RWPE1 (cell line): Measurements from ENCODE around the gene SYNDIG1.

Experiments used
- CTCF ChIA-PET: fragments of 350-600 bp; sonication (Branson Sonifier 250); formaldehyde crosslinking; extraction: SDS; loops from one replicate; lab custom pipeline; 2021; lab: Yijun Ruan, JAX
- POLR2A ChIA-PET: fragments of 400-600 bp; formaldehyde crosslinking; extraction: SDS; loops from one replicate; lab custom pipeline; 2020; ENCODE audit warnings: antibody characterized with exemption; ENCODE audit not compliant: low non-redundant PET; lab: Yijun Ruan, JAX
- DNase-seq: peaks from one replicate; pipeline ENCODE4 v3.0.0; 2012; ENCODE audit warnings: low spot score
- H3K27ac ChIP-seq: fragments of 450-650 bp; 2 replicates; pipeline ENCODE4 v1.5.1; 2017
- TF ChIP-seq, protein P1 (sequence below): fragments of 450-650 bp; conservative IDR thresholded peaks from 2 replicates; pipeline ENCODE4 v1.5.1; 2017; ENCODE audit warnings: low read depth, mild to moderate bottlenecking

The SYNDIG1 gene

DNA sequence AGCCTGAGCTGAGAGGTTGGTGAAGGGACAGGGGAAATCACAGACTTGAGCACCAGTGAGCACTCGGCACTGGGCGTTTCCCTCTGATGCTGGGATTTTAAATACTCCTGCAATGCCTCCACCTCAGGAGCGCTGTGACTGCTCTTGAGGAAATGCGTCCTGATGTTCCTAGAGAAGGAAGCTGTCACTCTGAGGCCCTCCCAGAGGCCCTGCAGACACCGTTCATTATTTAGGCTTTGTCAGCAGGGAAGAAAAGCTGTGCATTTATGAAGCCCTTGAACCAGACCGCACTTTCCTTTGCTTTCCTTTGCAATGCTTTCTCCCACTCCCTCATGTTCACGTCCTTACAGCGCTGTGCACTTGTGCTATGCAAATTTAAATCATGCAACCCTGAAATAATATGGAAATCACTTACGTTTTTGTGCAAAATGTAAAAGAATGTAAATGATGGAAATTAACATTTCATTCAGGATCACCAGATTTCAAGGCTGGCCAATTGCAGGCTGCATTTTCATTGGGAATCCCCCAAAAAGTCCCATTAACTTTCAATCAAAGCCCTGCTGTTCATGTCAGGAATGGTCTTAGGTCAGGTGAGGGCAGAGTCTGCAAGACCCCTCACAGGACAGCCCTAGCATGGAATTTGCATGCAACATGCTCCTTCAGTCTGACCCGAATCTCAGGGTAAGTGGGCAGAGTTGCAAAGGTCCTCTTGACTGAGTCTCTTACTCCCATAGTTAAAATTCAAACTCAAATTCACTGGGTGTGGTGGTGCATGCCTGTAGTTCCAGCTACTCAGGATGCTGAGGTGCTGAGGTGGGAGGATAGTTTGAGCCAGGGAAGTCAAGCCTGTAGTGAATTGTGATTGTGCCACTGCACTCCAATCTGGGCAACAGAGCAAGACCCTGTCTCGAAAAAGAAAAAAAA lies 45.8 kb upstream of the SYNDIG1 start:
- TF ChIP-seq, protein P1, sequence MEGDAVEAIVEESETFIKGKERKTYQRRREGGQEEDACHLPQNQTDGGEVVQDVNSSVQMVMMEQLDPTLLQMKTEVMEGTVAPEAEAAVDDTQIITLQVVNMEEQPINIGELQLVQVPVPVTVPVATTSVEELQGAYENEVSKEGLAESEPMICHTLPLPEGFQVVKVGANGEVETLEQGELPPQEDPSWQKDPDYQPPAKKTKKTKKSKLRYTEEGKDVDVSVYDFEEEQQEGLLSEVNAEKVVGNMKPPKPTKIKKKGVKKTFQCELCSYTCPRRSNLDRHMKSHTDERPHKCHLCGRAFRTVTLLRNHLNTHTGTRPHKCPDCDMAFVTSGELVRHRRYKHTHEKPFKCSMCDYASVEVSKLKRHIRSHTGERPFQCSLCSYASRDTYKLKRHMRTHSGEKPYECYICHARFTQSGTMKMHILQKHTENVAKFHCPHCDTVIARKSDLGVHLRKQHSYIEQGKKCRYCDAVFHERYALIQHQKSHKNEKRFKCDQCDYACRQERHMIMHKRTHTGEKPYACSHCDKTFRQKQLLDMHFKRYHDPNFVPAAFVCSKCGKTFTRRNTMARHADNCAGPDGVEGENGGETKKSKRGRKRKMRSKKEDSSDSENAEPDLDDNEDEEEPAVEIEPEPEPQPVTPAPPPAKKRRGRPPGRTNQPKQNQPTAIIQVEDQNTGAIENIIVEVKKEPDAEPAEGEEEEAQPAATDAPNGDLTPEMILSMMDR, result no peak
- H3K27ac ChIP-seq, result no peak overlapping the region
- CTCF ChIA-PET, result interaction anchor here (0.6 kb wide), 1 partner anchor 172 kb away, joined by 5 read pairs; no protein-coding TSS in a partner anchor
- no peak for DNase-seq
- POLR2A ChIA-PET, result no interaction called here

DNA sequence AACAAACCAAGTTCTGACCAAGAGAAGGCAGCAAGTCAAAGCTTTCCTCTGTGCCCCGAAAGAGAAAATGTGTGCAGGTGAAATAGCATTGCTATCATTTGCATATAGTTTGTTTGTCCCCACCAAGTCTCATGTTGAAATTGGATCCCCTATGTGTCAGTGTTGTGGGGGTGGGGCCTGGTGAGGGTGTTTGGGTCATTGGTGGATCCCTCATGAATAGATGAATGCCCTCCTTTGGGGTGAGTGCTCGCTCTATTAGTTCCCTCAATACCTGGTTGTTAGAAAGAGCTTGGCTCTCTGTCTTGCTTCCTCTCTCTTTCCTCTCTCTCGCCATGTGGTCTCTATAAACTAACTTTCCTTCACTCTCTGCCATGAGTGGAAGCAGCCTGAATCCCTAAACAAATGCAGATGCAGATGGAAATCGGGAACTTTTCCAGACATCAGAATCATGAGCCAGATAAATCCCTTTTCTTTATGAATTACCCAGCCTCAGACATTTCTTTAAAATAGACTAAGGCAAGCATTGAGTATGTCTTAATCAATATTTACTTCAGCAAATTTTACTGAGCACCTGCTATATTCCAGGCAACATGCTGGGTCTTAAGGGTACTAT lies 43.8 kb upstream of the SYNDIG1 start:
- TF ChIP-seq, protein P1, result no peak
- ChIA-PET POLR2A (no interaction called here), CTCF (interaction anchor here (0.6 to 0.7 kb wide), 2 partner anchors 122 to 758 kb away, joined by 3 read pairs; no protein-coding TSS in a partner anchor)

DNA sequence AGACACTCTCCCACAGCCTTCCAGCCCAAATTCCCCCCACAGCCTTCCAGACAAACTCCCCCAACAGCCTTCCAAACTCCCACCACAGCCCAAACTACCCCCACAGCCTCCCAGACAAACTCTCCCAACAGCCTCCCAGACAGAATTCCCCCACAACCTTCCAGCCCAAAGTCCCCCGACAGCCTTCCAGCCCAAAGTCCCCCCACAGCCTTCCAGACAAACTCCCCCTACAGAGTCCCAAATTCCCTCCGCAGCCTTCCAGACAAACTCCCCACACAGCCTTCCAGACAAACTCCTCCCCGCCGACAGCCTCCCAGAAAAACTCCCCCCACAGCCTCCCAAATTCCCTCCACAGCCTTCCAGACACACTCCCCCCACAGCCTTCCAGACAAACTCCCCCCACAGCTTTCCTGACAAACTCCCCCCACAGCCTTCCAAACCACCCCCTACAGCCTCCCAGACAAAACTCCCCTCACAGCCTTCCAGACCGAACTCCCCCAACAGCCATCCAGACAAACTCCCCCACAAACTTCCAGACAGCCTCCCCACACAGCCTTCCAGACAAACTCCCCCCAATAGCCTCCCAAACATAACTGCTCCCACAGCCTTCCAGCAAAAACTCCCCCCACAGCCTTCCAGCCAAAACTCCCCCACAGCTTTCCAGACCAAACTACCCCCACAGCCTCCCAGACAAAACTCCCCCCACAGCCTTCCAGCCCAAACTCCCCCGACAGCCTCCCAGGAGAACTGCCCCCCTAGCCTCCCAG lies 38.0 kb upstream of the SYNDIG1 start:
- POLR2A ChIA-PET, result no interaction called here
- TF ChIP-seq, protein P1, result no peak

More for the DNA sequence above, 43.8 kb upstream of the SYNDIG1 start:
- H3K27ac ChIP-seq, result no peak overlapping the region
- DNase-seq, result no peak

DNA sequence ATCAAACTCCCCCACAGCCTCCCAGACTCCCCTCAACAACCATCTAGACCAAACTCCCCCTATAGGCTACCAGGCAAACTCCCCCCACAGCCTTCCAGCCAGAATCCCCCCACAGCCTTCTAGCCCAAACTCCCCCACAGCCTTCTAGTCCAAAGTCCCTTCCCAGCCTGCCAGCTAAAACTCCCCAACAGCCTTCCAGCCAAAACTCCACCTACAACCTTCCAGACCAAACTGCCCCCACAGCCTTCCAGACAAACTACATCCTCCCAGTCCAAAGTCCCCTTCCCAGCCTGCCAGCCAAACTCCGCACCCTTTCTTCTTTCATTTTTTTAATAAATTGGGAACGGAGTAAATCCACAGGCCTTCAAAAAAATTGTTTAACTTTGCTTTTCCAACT lies 37.4 kb upstream of the SYNDIG1 start:
- DNase-seq, result no peak
- POLR2A ChIA-PET, result no interaction called here
- no peak overlapping the region for H3K27ac ChIP-seq
- TF ChIP-seq, protein P1, result no peak
- CTCF ChIA-PET, result interaction anchor here (0.5 to 0.6 kb wide), 2 partner anchors 56 to 1968 kb away, joined by 3 to 5 read pairs; no protein-coding TSS in a partner anchor

More for the DNA sequence above, 38.0 kb upstream of the SYNDIG1 start:
- CTCF ChIA-PET, result interaction anchor here (0.6 kb wide), 1 partner anchor 1968 kb away, joined by 5 read pairs; no protein-coding TSS in a partner anchor
- no peak overlapping the region for H3K27ac ChIP-seq
- DNase-seq, result no peak

DNA sequence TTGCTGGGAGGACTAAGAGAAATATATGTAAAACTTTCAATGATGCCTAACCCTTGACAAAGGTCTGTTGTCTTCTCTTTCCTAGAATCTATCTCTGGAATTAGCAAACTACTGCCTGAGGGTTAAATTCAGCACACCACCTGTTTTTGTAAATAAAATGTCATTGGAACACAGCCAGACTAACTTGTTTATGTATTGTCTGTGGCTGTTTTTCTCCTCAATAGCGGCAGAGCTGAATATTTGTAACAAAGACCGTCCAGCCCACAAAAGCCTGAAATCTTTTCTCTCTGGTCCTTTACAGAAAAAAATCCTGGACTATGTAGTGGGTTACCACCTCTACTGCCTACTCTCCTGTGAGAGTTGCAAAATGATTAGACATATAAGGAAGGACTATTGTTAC lies 33.3 kb upstream of the SYNDIG1 start:
- H3K27ac ChIP-seq, result no peak overlapping the region
- POLR2A ChIA-PET, result no interaction called here
- CTCF ChIA-PET, result interaction anchor here (0.7 kb wide), 1 partner anchor 542 kb away, joined by 3 read pairs; no protein-coding TSS in a partner anchor
- TF ChIP-seq, protein P1, result no peak
- no peak for DNase-seq
